ENCODE results near the gene THADA. TPM values are rescaled to one million over a fixed set of nuclear protein-coding genes. Genes with fewer than 3 reads are reported as not detected.

THADA gene
- total RNA-seq, 1 experiment from 2014 or later = 20.1 TPM

GRCh38 chr2:43276266-43276941 lies 319.4 kb downstream of the THADA start:
- no peaks in the 10 kb centered on the region for H3K79me1 ChIP-seq (ENCODE audit: insufficient read depth, low read depth, low read length, poor library complexity, severe bottlenecking)
- no peak overlapping the region for H3K23ac ChIP-seq (ENCODE audit: insufficient read length, low read depth, low read length)
- H4K5ac ChIP-seq (ENCODE audit: insufficient read length, low read depth, low read length) = no peak overlapping the region
- no peak overlapping the region for H2BK120ac ChIP-seq (ENCODE audit: low read depth, low read length, poor library complexity, severe bottlenecking)
- no CpG with 5 or more reads among the region's 6 CpGs for WGBS (ENCODE audit: extremely low coverage, insufficient read length, low lambda C conversion rate)
- no peaks in the 10 kb centered on the region for H3K9me3 ChIP-seq (ENCODE audit: control insufficient read depth, low read depth, low read length)
- H3K27ac Mint-ChIP-seq = peak overlapping the region in 1 of 3 experiments; percentile 49; a peak in 1 of 7 replicates
- H3K4me1 Mint-ChIP-seq = peaks cover 17 to 22% of the 10 kb centered on the region in 2 experiments
- no peaks in the 10 kb centered on the region for H4K20me1 ChIP-seq (ENCODE audit: control insufficient read depth, insufficient read depth, insufficient read length)
- H3K27ac ChIP-seq (ENCODE audit: insufficient read length, low read depth, low read length) = no peak overlapping the region
- TF ChIP-seq, protein P1, sequence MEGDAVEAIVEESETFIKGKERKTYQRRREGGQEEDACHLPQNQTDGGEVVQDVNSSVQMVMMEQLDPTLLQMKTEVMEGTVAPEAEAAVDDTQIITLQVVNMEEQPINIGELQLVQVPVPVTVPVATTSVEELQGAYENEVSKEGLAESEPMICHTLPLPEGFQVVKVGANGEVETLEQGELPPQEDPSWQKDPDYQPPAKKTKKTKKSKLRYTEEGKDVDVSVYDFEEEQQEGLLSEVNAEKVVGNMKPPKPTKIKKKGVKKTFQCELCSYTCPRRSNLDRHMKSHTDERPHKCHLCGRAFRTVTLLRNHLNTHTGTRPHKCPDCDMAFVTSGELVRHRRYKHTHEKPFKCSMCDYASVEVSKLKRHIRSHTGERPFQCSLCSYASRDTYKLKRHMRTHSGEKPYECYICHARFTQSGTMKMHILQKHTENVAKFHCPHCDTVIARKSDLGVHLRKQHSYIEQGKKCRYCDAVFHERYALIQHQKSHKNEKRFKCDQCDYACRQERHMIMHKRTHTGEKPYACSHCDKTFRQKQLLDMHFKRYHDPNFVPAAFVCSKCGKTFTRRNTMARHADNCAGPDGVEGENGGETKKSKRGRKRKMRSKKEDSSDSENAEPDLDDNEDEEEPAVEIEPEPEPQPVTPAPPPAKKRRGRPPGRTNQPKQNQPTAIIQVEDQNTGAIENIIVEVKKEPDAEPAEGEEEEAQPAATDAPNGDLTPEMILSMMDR (conservative IDR thresholded peaks at IDR 0.05) = no peak
- no peak overlapping the region for H3T11ph ChIP-seq (ENCODE audit: low read length)
- no peak for DNase-seq
- no peak overlapping the region for H2BK15ac ChIP-seq (ENCODE audit: low read depth, low read length)
- H3K4me3 Mint-ChIP-seq = no peak overlapping the region
- no peak overlapping the region for H4K91ac ChIP-seq (ENCODE audit: insufficient read length, low read depth, low read length)
- H2BK5ac ChIP-seq (ENCODE audit: insufficient read length, low read length) = no peak overlapping the region
- no peak overlapping the region for H2AFZ ChIP-seq (ENCODE audit: low read length)
- no peak overlapping the region for H3K18ac ChIP-seq (ENCODE audit: insufficient read length, low read depth, low read length)
- no peak overlapping the region for H3K4me2 ChIP-seq (ENCODE audit: insufficient read depth, insufficient read length, low read length)
- H4K8ac ChIP-seq (replicated peaks; ENCODE audit: insufficient read length, low read depth, low read length) = no peak overlapping the region
- peaks cover 0 to 4% (median 3%) of the 10 kb centered on the region in 3 experiments; a peak in 5 of 7 replicates for H3K36me3 Mint-ChIP-seq (ENCODE audit: insufficient read depth in 1 of 3, low read depth in 3 of 3)
- H3K56ac ChIP-seq (ENCODE audit: insufficient read length, low read depth, low read length) = no peak overlapping the region
- H3K23me2 ChIP-seq (ENCODE audit: insufficient read length, low read depth, low read length, poor library complexity, severe bottlenecking) = no peaks in the 10 kb centered on the region
- H2BK12ac ChIP-seq (ENCODE audit: insufficient read length, low read depth, low read length) = no peak overlapping the region
- no peaks in the 10 kb centered on the region for H3K79me2 ChIP-seq (ENCODE audit: insufficient read depth, low read length)
- no peaks in the 10 kb centered on the region; the same call in 1 of the 2 replicates for H3K27me3 Mint-ChIP-seq (ENCODE audit: low read depth)
- H3K4me1 ChIP-seq (ENCODE audit: insufficient read depth, low read length) = no peaks in the 10 kb centered on the region
- H2BK20ac ChIP-seq (ENCODE audit: low read depth, low read length, poor library complexity, severe bottlenecking) = no peak overlapping the region
- H3K9me3 Mint-ChIP-seq = no peaks in the 10 kb centered on the region
- H3K14ac ChIP-seq (ENCODE audit: insufficient read depth, low read length) = no peak overlapping the region
- no peaks in the 10 kb centered on the region for H3K27me3 ChIP-seq (ENCODE audit: insufficient read depth, low read length)
- H3K9ac ChIP-seq (ENCODE audit: extremely low read depth, insufficient read length, low read length) = no peak overlapping the region
- no peak overlapping the region for H3K4ac ChIP-seq (ENCODE audit: low read depth, low read length)
- no peak overlapping the region for H2AK5ac ChIP-seq (ENCODE audit: insufficient read length, low read length)

Measured in H9 (cell line).